Gastroesophageal sphincter (tissue), 4 donors: ENCODE data around the gene PTPRN2. TPM values are rescaled to one million over a fixed set of nuclear protein-coding genes. Genes with fewer than 3 reads are reported as not detected.

Source experiments
- ATAC-seq: fragments of 150-250 bp; one replicate; pipeline ENCODE4 v1.9.1; 2016; ENCODE audit warnings: mild to moderate bottlenecking, moderate library complexity
- H3K27ac ChIP-seq, 4 donors: fragments of 200-600 bp; sonication (generic) in 3 of 4; 1 replicate in 3 of 4; 2 replicates in 1 of 4; pipeline ENCODE4 v1.5.1; 2016 to 2019
- H3K27me3 ChIP-seq: fragments of 200-600 bp; sonication (generic); one replicate; pipeline ENCODE4 v1.5.1; 2019
- H3K36me3 ChIP-seq, 2 donors: fragments of 200-600 bp; sonication (generic); one replicate each; pipeline ENCODE4 v1.5.1; 2019; ENCODE audit warnings: control low read depth in 1 of 2
- H3K4me1 ChIP-seq, 3 donors: fragments of 200-600 bp; sonication (generic); 1 replicate in 2 of 3; 2 replicates in 1 of 3; pipeline ENCODE4 v1.5.1; 2016 to 2019; ENCODE audit warnings: control low read depth in 2 of 3
- H3K4me3 ChIP-seq, 2 donors: fragments of 200-600 bp; sonication (generic); one replicate each; pipeline ENCODE4 v1.5.1; 2019; ENCODE audit warnings: mild to moderate bottlenecking in 1 of 2, moderate library complexity in 1 of 2
- H3K9me3 ChIP-seq, 3 donors: fragments of 200-600 bp; sonication (generic); one replicate each; pipeline ENCODE4 v1.5.1; 2017 to 2019; ENCODE audit warnings: control low read depth in 2 of 3
- CTCF ChIP-seq, 4 experiments: fragments of 200-600 bp in 2 of 4; fragments of 450-650 bp in 2 of 4; sonication (generic) in 1 of 4; IDR thresholded peaks; one replicate each; pipeline ENCODE4 v1.5.1; 2017 to 2019; ENCODE audit warnings: antibody characterized with exemption in 4 of 4, mild to moderate bottlenecking in 2 of 4, moderate library complexity in 2 of 4
- EP300 ChIP-seq: sonication (generic); formaldehyde crosslinking; IDR thresholded peaks from one replicate; pipeline ENCODE4 v1.6.1; 2017; ENCODE audit warnings: antibody characterized with exemption, mild to moderate bottlenecking
- POLR2A ChIP-seq, 2 donors: fragments of 450-650 bp; IDR thresholded peaks; one replicate each; pipeline ENCODE4 v1.6.1; 2017; ENCODE audit warnings: antibody characterized with exemption in 2 of 2, mild to moderate bottlenecking in 2 of 2, moderate library complexity in 1 of 2
- POLR2AphosphoS5 ChIP-seq: sonication (generic); formaldehyde crosslinking; IDR thresholded peaks from one replicate; pipeline ENCODE4 v1.6.1; 2017; ENCODE audit warnings: antibody characterized with exemption
- WGBS, 2 donors: methylation state at CpG; one replicate each; pipeline ENCODE4 v1.1.5; 2018; ENCODE audit warnings: low coverage in 1 of 2; 5-methylcytosine and 5-hydroxymethylcytosine counted together
- total RNA-seq, 4 donors: library from RNA; depleted of rRNA; stranded (reverse); fragments of >200 nt; gene quantifications; one replicate each; pipeline ENCODE4 v1.1.0, GENCODE V29; 2016

The PTPRN2 gene
- total RNA-seq, 4 donors from 2014 or later: 1.7 to 4.7 (median 3.3) TPM

- ATAC-seq: no peak
- no peaks in the 10 kb centered on the region for H3K4me1 ChIP-seq
- no peaks in the 10 kb centered on the region for H3K9me3 ChIP-seq
- TF ChIP-seq CTCF (IDR thresholded peaks at IDR 0.05): no peak
- no peak for TF ChIP-seq POLR2A (IDR thresholded peaks at IDR 0.05)
- TF ChIP-seq EP300: no peak
- TF ChIP-seq POLR2AphosphoS5: no peak
- H3K27me3 ChIP-seq: peaks cover 43% of the 10 kb centered on the region
- H3K36me3 ChIP-seq: no peaks in the 10 kb centered on the region
- no peak overlapping the region for H3K4me3 ChIP-seq
- WGBS, 2 donors: 41 to 67% methylated on average over 4 of the region's 7 CpGs
- H3K27ac ChIP-seq: no peak overlapping the region
Measured at GRCh38 chr7:158572000-158572828, 15.4 kb downstream of the PTPRN2 start.

GRCh38 chr7:158570449-158571170, 17.0 kb downstream of the PTPRN2 start:
- ATAC-seq: no peak
- no peak overlapping the region for H3K4me3 ChIP-seq
- H3K36me3 ChIP-seq: no peaks in the 10 kb centered on the region
- WGBS, 2 donors: 81 to 90% methylated on average over 8 to 22 of the region's 44 CpGs
- TF ChIP-seq POLR2AphosphoS5 (no peak), CTCF (IDR thresholded peaks at IDR 0.05) (no peak), POLR2A (IDR thresholded peaks at IDR 0.05) (no peak), EP300 (no peak)
- H3K9me3 ChIP-seq: no peaks in the 10 kb centered on the region
- peaks cover 54% of the 10 kb centered on the region for H3K27me3 ChIP-seq
- no peaks in the 10 kb centered on the region for H3K4me1 ChIP-seq
- H3K27ac ChIP-seq: no peak overlapping the region

GRCh38 chr7:158569858-158570323, 17.7 kb downstream of the PTPRN2 start:
- H3K36me3 ChIP-seq: no peaks in the 10 kb centered on the region
- no peak for ATAC-seq
- TF ChIP-seq POLR2A (IDR thresholded peaks at IDR 0.05) (no peak), POLR2AphosphoS5 (no peak), EP300 (no peak), CTCF (IDR thresholded peaks at IDR 0.05) (no peak)
- peaks cover 58% of the 10 kb centered on the region for H3K27me3 ChIP-seq
- no peak overlapping the region for H3K4me3 ChIP-seq
- no peaks in the 10 kb centered on the region for H3K9me3 ChIP-seq
- WGBS, 2 donors: no CpG with 5 or more reads among the region's 53 CpGs
- H3K4me1 ChIP-seq: no peaks in the 10 kb centered on the region
- no peak overlapping the region for H3K27ac ChIP-seq

- WGBS, 2 donors: 69 to 84% methylated on average over 2 to 18 of the region's 67 CpGs
Measured at GRCh38 chr7:158568974-158569857, 18.4 kb downstream of the PTPRN2 start.

More at GRCh38 chr7:158568974-158569857, 18.4 kb downstream of the PTPRN2 start:
- H3K4me3 ChIP-seq: no peak overlapping the region
- H3K4me1 ChIP-seq: no peaks in the 10 kb centered on the region
- no peaks in the 10 kb centered on the region for H3K36me3 ChIP-seq
- H3K27me3 ChIP-seq: peaks cover 63% of the 10 kb centered on the region
- ATAC-seq: no peak
- H3K9me3 ChIP-seq: no peaks in the 10 kb centered on the region
- H3K27ac ChIP-seq: no peak overlapping the region
- TF ChIP-seq EP300 (no peak), CTCF (IDR thresholded peaks at IDR 0.05) (no peak), POLR2AphosphoS5 (no peak), POLR2A (IDR thresholded peaks at IDR 0.05) (no peak)
